A549 (cell line): ENCODE measurements around the gene C10orf105. TPM values are rescaled to one million over a fixed set of nuclear protein-coding genes. Genes with fewer than 3 reads are reported as not detected.

Experiments
- ATAC-seq, 2 experiments: fragments of 200-7000 bp in 1 of 2; fragments of >200 bp in 1 of 2; cut with Nextera tagmentation in 1 of 2; cut with Tn5 transposase in 1 of 2; 3 replicates each; pipeline versions ENCODE4 v1.8.0 to v1.9.1; 2018 to 2020; ENCODE audit warnings: mild to moderate bottlenecking in 1 of 2, moderate library complexity in 1 of 2
- CTCF ChIA-PET: fragments of 300-600 bp; sonication (Branson Sonifier 250); formaldehyde crosslinking; extraction: SDS; loops from one replicate; lab custom pipeline; 2021; ENCODE audit warnings: antibody characterized with exemption, inconsistent platforms; lab: Yijun Ruan, JAX
- POLR2A ChIA-PET: fragments of 350-600 bp; formaldehyde crosslinking; extraction: SDS; loops from one replicate; lab custom pipeline; 2021; ENCODE audit warnings: antibody characterized with exemption, inconsistent platforms; lab: Yijun Ruan, JAX
- DNase-seq, 2 experiments: peaks; one replicate each; pipeline versions ENCODE4 v3.0.0 to v3.0.0-alpha.2; 2011 to 2016; ENCODE audit warnings: low read depth in 1 of 2, low spot score in 1 of 2
- FAIRE-seq: peaks from 2 replicates; lab custom pipeline; 2011; peaks lifted over from hg19 to GRCh38; lab: Jason Lieb, UNC
- H3K27ac ChIP-seq, 2 experiments: fragments of >200 bp; sonication (Bioruptor Twin); formaldehyde crosslinking; 3 replicates each; pipeline ENCODE4 v1.5.1; 2016 to 2017
- H3K4me1 ChIP-seq: fragments of >200 bp; sonication (Bioruptor Twin); formaldehyde crosslinking; 3 replicates; pipeline ENCODE4 v1.6.1; 2016
- H3K4me2 ChIP-seq: fragments of >200 bp; sonication (Bioruptor Twin); formaldehyde crosslinking; 3 replicates; pipeline ENCODE4 v1.6.1; 2016
- H3K4me3 ChIP-seq: fragments of >200 bp; sonication (Bioruptor Twin); formaldehyde crosslinking; 3 replicates; pipeline ENCODE4 v1.5.1; 2016
- H3K9me3 ChIP-seq: fragments of >200 bp; sonication (Bioruptor Twin); formaldehyde crosslinking; 3 replicates; pipeline ENCODE4 v1.6.1; 2016
- BHLHE40 ChIP-seq: IDR thresholded peaks from 2 replicates; pipeline ENCODE4 v1.6.1; 2012; ENCODE audit warnings: low read depth, low read length, inconsistent platforms
- CHD2 ChIP-seq: fragments of 150-350 bp; IDR thresholded peaks from 2 replicates; pipeline ENCODE4 v1.6.1; 2014; ENCODE audit warnings: low read length; ENCODE audit not compliant: partially characterized antibody
- CHD4 ChIP-seq: fragments of 200-600 bp; sonication (generic); IDR thresholded peaks from 2 replicates; pipeline ENCODE4 v1.6.1; 2016; ENCODE audit warnings: antibody characterized with exemption, mild to moderate bottlenecking, borderline replicate concordance
- HOXA7 ChIP-seq: fragments of 250-450 bp; sonication (Bioruptor Pico); IDR thresholded peaks from 2 replicates; pipeline ENCODE4 v1.5.0; 2020; ENCODE audit warnings: mild to moderate bottlenecking, moderate library complexity
- HOXB13 ChIP-seq: fragments of 250-450 bp; sonication (Bioruptor Pico); IDR thresholded peaks from 2 replicates; pipeline ENCODE4 v1.5.0; 2020; ENCODE audit warnings: low read depth, mild to moderate bottlenecking, moderate library complexity
- HOXB5 ChIP-seq: fragments of 250-450 bp; sonication (Bioruptor Pico); IDR thresholded peaks from 2 replicates; pipeline ENCODE4 v1.5.0; 2020; ENCODE audit warnings: mild to moderate bottlenecking, moderate library complexity
- JUN ChIP-seq, 2 experiments: fragments of >200 bp; sonication (Bioruptor Twin); formaldehyde crosslinking; IDR thresholded peaks; 2 replicates in 1 of 2; 3 replicates in 1 of 2; pipeline ENCODE4 v1.6.1; 2016 to 2017
- KDM5A ChIP-seq: fragments of 200-600 bp; sonication (generic); IDR thresholded peaks from 2 replicates; pipeline ENCODE4 v1.6.1; 2016; ENCODE audit warnings: antibody characterized with exemption, mild to moderate bottlenecking
- MAFK ChIP-seq: fragments of 450-650 bp; IDR thresholded peaks from 2 replicates; pipeline ENCODE4 v1.6.1; 2014; ENCODE audit not compliant: partially characterized antibody
- MAZ ChIP-seq: fragments of 150-350 bp; IDR thresholded peaks from 2 replicates; pipeline ENCODE4 v1.6.1; 2014; ENCODE audit warnings: antibody characterized with exemption, low read depth, low read length, borderline replicate concordance
- NPAS2 ChIP-seq: fragments of 250-450 bp; sonication (Bioruptor Pico); IDR thresholded peaks from 2 replicates; pipeline ENCODE4 v1.8.0; 2022; ENCODE audit warnings: mild to moderate bottlenecking, moderate library complexity, borderline replicate concordance
- NR3C1 ChIP-seq: fragments of >200 bp; sonication (Bioruptor Twin); formaldehyde crosslinking; IDR thresholded peaks from 3 replicates; pipeline ENCODE4 v1.6.1; 2017
- PHF8 ChIP-seq: fragments of 200-600 bp; sonication (generic); IDR thresholded peaks from 2 replicates; pipeline ENCODE4 v1.6.1; 2016; ENCODE audit warnings: low read depth, mild to moderate bottlenecking, antibody characterized with exemption, moderate library complexity, borderline replicate concordance
- POLR2A ChIP-seq: IDR thresholded peaks from 2 replicates; pipeline ENCODE4 v1.6.1; 2012; ENCODE audit warnings: mild to moderate bottlenecking, low read length
- RFX5 ChIP-seq: fragments of 450-650 bp; IDR thresholded peaks from 2 replicates; pipeline ENCODE4 v1.7.1; 2014; ENCODE audit warnings: antibody characterized with exemption, mild to moderate bottlenecking, moderate library complexity
- SREBF2 ChIP-seq: fragments of 450-650 bp; IDR thresholded peaks from 2 replicates; pipeline ENCODE4 v1.6.1; 2014; ENCODE audit warnings: mild to moderate bottlenecking, moderate library complexity
- WGBS: methylation state at CpG from one replicate; pipeline ENCODE4 v1.1.6; 2017; ENCODE audit errors: missing lambda C conversion rate; 5-methylcytosine and 5-hydroxymethylcytosine counted together
- polyA plus RNA-seq, 4 experiments: library from polyadenylated mRNA; depleted of rRNA in 3 of 4; stranded (reverse); fragments of >200 nt; fragmentation: RNase III in 1 of 4; extraction: RNeasy Plus Mini Kit Qiagen cat#74134 plus additional on column Dnase treatment in 1 of 4; gene quantifications; 2 replicates in 3 of 4; 3 replicates in 1 of 4; pipeline ENCODE4 v1.2.3, GENCODE V29; 2011 to 2017
- TF ChIP-seq, protein P1 (sequence below): fragments of >200 bp; sonication (Bioruptor Twin); formaldehyde crosslinking; IDR thresholded peaks from 3 replicates; pipeline ENCODE4 v1.6.1; 2016
- TF ChIP-seq, protein P2 (sequence below): fragments of 150-350 bp; IDR thresholded peaks from 2 replicates; pipeline ENCODE4 v1.6.1; 2014; ENCODE audit warnings: low read depth, mild to moderate bottlenecking, low read length
- TF ChIP-seq, protein P3 (sequence below): fragments of 450-650 bp; IDR thresholded peaks from 2 replicates; pipeline ENCODE4 v1.6.1; 2014; ENCODE audit warnings: antibody characterized with exemption
- TF ChIP-seq, protein P4 (sequence below): IDR thresholded peaks from 2 replicates; pipeline ENCODE4 v1.6.1; 2012
- TF ChIP-seq, protein P5 (sequence below): fragments of >200 bp; sonication (Bioruptor Twin); formaldehyde crosslinking; IDR thresholded peaks from 2 replicates; pipeline ENCODE4 v1.6.1; 2016

Gene C10orf105
- polyA plus RNA-seq, 2 of the 4 experiments (the other 2 are of a cell fraction), result not detected

DNA sequence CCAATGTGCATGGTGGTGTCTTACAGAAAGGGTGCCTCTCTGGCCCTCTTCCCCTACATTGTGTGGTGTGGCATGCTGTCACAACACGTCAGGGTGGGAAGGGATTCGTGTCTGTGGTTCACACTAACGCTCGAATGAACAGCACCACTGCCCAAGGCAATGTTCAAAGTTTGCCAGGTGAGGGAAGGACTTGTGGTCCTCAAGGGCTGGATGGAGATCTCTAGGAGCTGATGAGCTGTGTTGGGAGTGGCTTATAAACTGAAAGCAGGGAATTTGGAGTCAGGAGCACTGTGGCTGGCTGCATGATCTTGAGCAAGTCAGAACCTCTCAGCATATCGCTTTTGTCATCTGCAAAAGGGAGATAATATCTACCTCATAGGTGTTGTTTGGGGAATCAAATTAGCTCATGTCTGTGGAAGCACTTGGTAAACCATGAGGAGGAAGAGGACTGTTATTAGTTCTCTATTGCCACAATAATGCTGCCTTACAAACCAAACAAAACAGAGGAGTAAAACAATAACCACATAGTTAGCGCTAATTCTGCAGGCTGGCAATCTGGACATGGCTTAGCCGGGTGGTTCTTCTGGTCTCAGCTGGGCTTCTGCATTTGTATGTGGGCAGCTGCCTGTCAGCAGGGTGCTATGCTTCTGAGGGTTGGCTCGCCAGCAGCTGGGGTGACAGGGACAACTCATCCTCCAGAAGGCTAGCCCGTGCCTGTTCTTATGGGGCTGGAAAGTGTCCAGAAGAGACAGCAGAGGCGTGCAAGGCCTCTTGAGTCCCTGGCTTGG is 22.9 kb upstream of the C10orf105 start:
- ChIA-PET CTCF (interaction anchor here (0.8 to 4.3 kb wide), 6 partner anchors 10 to 439 kb away, joined by 3 to 16 read pairs (median 4); partner anchors contain the start of gene VSIR), POLR2A (no interaction called here)
- WGBS, result 81% methylated on average over 10 of the region's 10 CpGs

DNA sequence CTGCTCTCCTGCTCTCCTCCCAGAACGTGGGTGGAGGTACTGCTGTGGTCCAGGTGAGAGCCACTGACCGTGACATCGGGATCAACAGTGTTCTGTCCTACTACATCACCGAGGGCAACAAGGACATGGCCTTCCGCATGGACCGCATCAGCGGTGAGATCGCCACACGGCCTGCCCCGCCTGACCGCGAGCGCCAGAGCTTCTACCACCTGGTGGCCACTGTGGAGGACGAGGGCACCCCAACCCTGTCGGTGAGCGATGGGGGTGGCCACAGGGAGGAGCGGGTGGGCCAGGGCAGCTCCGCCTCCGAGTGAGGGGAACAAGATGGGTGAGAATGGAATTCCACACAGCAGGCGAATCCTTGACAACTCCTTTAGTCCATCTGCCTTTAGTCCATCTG is 22.1 kb upstream of the C10orf105 start:
- no peak overlapping the region for H3K4me2 ChIP-seq

More for the DNA sequence above, 22.9 kb upstream of the C10orf105 start:
- no peak for TF ChIP-seq RFX5
- no peak for TF ChIP-seq MAZ
- TF ChIP-seq POLR2A, result no peak
- no peak for TF ChIP-seq HOXB5 (CRISPR knock-in tag)
- TF ChIP-seq, protein P1, sequence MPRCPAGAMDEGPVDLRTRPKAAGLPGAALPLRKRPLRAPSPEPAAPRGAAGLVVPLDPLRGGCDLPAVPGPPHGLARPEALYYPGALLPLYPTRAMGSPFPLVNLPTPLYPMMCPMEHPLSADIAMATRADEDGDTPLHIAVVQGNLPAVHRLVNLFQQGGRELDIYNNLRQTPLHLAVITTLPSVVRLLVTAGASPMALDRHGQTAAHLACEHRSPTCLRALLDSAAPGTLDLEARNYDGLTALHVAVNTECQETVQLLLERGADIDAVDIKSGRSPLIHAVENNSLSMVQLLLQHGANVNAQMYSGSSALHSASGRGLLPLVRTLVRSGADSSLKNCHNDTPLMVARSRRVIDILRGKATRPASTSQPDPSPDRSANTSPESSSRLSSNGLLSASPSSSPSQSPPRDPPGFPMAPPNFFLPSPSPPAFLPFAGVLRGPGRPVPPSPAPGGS, result no peak
- no peak for TF ChIP-seq CHD4
- TF ChIP-seq HOXB13 (CRISPR knock-in tag), result no peak
- TF ChIP-seq JUN (IDR thresholded peaks at IDR 0.05), result no peak
- TF ChIP-seq MAFK, result no peak
- TF ChIP-seq KDM5A, result no peak
- TF ChIP-seq, protein P2, sequence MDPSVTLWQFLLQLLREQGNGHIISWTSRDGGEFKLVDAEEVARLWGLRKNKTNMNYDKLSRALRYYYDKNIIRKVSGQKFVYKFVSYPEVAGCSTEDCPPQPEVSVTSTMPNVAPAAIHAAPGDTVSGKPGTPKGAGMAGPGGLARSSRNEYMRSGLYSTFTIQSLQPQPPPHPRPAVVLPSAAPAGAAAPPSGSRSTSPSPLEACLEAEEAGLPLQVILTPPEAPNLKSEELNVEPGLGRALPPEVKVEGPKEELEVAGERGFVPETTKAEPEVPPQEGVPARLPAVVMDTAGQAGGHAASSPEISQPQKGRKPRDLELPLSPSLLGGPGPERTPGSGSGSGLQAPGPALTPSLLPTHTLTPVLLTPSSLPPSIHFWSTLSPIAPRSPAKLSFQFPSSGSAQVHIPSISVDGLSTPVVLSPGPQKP, result no peak
- TF ChIP-seq, protein P3, sequence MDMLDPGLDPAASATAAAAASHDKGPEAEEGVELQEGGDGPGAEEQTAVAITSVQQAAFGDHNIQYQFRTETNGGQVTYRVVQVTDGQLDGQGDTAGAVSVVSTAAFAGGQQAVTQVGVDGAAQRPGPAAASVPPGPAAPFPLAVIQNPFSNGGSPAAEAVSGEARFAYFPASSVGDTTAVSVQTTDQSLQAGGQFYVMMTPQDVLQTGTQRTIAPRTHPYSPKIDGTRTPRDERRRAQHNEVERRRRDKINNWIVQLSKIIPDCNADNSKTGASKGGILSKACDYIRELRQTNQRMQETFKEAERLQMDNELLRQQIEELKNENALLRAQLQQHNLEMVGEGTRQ, result no peak
- no peak for TF ChIP-seq NR3C1
- no peak for TF ChIP-seq CHD2
- TF ChIP-seq PHF8, result no peak
- TF ChIP-seq, protein P4, sequence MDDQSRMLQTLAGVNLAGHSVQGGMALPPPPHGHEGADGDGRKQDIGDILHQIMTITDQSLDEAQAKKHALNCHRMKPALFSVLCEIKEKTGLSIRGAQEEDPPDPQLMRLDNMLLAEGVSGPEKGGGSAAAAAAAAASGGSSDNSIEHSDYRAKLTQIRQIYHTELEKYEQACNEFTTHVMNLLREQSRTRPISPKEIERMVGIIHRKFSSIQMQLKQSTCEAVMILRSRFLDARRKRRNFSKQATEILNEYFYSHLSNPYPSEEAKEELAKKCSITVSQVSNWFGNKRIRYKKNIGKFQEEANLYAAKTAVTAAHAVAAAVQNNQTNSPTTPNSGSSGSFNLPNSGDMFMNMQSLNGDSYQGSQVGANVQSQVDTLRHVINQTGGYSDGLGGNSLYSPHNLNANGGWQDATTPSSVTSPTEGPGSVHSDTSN, result no peak
- TF ChIP-seq, protein P5, sequence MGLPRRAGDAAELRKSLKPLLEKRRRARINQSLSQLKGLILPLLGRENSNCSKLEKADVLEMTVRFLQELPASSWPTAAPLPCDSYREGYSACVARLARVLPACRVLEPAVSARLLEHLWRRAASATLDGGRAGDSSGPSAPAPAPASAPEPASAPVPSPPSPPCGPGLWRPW, result no peak
- TF ChIP-seq NPAS2 (CRISPR knock-in tag), result no peak
- TF ChIP-seq SREBF2, result no peak
- TF ChIP-seq BHLHE40, result no peak
- Histone ChIP-seq H3K9me3 (no peaks in the 10 kb centered on the region), H3K27ac (no peak overlapping the region), H3K4me3 (no peak overlapping the region), H3K4me1 (no peaks in the 10 kb centered on the region), H3K4me2 (no peak overlapping the region)
- ATAC-seq (no peak), DNase-seq (no peak), FAIRE-seq (no peak)

More for the DNA sequence above, 22.1 kb upstream of the C10orf105 start:
- POLR2A ChIA-PET, result no interaction called here
- H3K4me3 ChIP-seq, result no peak overlapping the region
- WGBS, result 82% methylated on average over 11 of the region's 20 CpGs
- H3K27ac ChIP-seq, result no peak overlapping the region
- no peak for TF ChIP-seq HOXA7 (CRISPR knock-in tag)
- TF ChIP-seq HOXB13 (CRISPR knock-in tag), result no peak
- TF ChIP-seq, all 56 proteins: peak for 0
- DNase-seq (no peak), FAIRE-seq (no peak), ATAC-seq (no peak)
- CTCF ChIA-PET, result interaction anchor here (0.8 to 4.3 kb wide), 5 partner anchors 10 to 34 kb away, joined by 3 to 16 read pairs (median 6); partner anchors contain the start of gene VSIR
- no peaks in the 10 kb centered on the region for H3K9me3 ChIP-seq
- no peaks in the 10 kb centered on the region for H3K4me1 ChIP-seq
